22Rv1 (cell line): Measurements from ENCODE around the gene ACTMAP.
"Not testable (repeated sequence)": the region's sequence is repeated elsewhere in the genome, so short reads cannot be mapped to it uniquely, and the experiment has no call there.

Experiments used
- H3K27ac ChIP-seq: fragments of 450-650 bp; 2 replicates; pipeline ENCODE4 v1.5.1; 2017
- CTCF ChIP-seq: fragments of 450-650 bp; IDR thresholded peaks from 2 replicates; pipeline ENCODE4 v1.5.1; 2017; ENCODE audit warnings: mild to moderate bottlenecking
- ZFX ChIP-seq: fragments of 450-650 bp; IDR thresholded peaks from 2 replicates; pipeline ENCODE4 v1.6.1; 2017; ENCODE audit warnings: antibody characterized with exemption, borderline replicate concordance

ACTMAP gene

GRCh38 chr19:40774916-40775631, 24.8 kb upstream of the ACTMAP start, which contains the start of gene MIA:
MIA (plus strand) TSS chr19:40775521; CDS start chr19:40775543, 22 bp downstream.
- TF ChIP-seq CTCF (no peak), ZFX (no peak)
- H3K27ac ChIP-seq: no peak within 1 kb of the TSS

GRCh38 chr19:40771101-40771862, 21.0 kb upstream of the ACTMAP start:
- peak overlapping the region; percentile 46; the same call in 1 of the 2 replicates for H3K27ac ChIP-seq

GRCh38 chr19:40768869-40769268, 18.6 kb upstream of the ACTMAP start:
- no peak overlapping the region for H3K27ac ChIP-seq
- no peak for TF ChIP-seq ZFX
- TF ChIP-seq CTCF: no peak

GRCh38 chr19:40766385-40766784, 16.1 kb upstream of the ACTMAP start:
- H3K27ac ChIP-seq: not testable (repeated sequence)

- no peak overlapping the region for H3K27ac ChIP-seq
- TF ChIP-seq ZFX (no peak), CTCF (no peak)
These were observed 13.7 kb upstream of the ACTMAP start for GRCh38 chr19:40763963-40764362.

- H3K27ac ChIP-seq: no peak overlapping the region
- no peak for TF ChIP-seq ZFX
- TF ChIP-seq CTCF: no peak
These were observed 13.2 kb upstream of the ACTMAP start for GRCh38 chr19:40763526-40763925.

- TF ChIP-seq ZFX: no peak
- no peak for TF ChIP-seq CTCF
- H3K27ac ChIP-seq: no peak overlapping the region
These were observed 12.6 kb upstream of the ACTMAP start for GRCh38 chr19:40762754-40763470.

GRCh38 chr19:40759352-40759751, 9.1 kb upstream of the ACTMAP start:
- TF ChIP-seq CTCF (no peak), ZFX (no peak)

More at GRCh38 chr19:40759352-40759751, 9.1 kb upstream of the ACTMAP start:
- H3K27ac ChIP-seq: no peak overlapping the region
